ENCODE data around the gene ATF6B.
"Not testable (repeated sequence)": the region's sequence is repeated elsewhere in the genome, so short reads cannot be mapped to it uniquely, and the experiment has no call there.

Gene ATF6B

DNA sequence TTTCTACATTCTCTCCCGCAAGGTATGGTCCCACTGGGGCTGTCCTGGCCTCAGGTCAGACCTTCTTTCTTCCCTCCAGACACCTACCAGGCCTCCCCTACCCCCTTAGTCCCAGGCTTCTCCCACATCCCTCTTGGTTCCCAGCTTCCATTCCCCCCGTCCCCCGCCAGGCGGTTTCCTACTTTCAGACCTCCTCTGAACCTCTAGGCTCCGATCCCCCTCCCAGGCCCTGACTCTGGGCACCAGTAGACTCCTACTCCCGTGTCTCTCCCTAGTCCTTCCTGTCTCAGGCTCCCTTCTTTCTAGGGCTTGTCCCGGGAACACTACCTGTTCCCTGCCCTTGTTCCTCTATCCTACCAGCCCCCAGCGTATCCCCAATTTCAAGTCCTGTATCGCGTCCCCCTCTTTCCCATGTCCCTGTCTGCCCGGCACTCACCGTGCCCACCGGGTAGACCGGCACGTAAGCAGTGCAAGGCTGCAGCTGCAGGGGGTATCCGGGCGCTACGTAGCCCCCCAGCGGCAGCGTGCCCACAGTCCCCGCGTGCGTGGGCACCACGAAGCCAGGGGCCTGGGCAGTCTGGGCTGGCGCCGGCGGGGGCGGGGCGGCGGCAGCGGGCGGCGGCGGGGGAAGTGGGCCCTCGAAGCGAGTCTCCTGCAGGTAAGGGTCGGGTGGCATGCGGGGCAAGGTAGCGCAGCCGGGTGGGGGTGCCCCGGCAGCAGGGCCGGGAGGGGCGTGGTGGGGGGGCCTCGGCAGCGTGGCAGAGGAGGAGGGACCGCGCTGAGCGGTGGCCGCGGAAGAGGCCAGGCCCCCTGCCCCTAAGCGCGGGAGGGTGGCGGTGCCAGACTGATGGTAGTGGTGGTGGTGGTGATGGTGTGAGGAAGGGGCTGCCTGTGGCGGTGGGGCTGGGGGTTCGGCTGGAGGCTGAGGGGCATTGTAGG lies 22.2 kb upstream of the ATF6B start:
- TF ChIP-seq, protein P1, sequence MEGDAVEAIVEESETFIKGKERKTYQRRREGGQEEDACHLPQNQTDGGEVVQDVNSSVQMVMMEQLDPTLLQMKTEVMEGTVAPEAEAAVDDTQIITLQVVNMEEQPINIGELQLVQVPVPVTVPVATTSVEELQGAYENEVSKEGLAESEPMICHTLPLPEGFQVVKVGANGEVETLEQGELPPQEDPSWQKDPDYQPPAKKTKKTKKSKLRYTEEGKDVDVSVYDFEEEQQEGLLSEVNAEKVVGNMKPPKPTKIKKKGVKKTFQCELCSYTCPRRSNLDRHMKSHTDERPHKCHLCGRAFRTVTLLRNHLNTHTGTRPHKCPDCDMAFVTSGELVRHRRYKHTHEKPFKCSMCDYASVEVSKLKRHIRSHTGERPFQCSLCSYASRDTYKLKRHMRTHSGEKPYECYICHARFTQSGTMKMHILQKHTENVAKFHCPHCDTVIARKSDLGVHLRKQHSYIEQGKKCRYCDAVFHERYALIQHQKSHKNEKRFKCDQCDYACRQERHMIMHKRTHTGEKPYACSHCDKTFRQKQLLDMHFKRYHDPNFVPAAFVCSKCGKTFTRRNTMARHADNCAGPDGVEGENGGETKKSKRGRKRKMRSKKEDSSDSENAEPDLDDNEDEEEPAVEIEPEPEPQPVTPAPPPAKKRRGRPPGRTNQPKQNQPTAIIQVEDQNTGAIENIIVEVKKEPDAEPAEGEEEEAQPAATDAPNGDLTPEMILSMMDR (IDR thresholded peaks at IDR 0.05; ENCODE audit: insufficient read depth, low read depth, low read length, missing control alignments) = no peak
- no peak overlapping the region for H3K4me3 ChIP-seq (ENCODE audit: low read length)
- DNase-seq (ENCODE audit: low read depth) = no peak

DNA sequence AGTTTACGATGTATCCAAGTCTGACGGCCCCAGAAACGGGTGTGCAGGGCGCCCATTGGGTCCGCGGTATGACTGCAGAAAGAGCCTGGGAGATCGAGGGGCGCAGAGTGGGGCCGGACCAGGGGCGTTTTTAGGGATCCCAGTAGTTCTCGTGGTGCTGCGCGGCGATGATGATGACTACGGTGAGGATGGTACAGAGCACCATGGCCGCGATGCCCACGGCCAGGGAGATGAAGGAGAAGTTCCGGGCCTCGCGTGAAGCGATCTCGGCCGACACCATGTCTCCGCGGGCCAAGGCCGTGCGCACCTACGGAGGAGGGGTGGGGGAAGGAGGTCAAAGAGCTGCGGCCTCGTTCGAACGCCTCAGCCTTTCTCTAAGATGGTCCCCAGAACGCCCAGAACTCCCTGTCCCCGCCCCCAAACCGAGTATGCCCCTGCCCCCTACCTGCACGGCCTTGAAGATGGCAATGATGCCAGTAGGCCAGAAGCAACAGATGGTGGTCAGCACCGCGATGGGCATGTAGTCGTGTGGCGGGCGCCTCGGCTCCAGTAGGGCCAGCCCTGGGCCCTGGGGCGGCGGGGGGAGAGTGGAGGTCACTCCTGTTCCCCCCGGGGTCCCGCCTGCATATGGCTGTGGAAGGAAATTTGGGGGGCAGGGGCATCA lies 21.2 kb upstream of the ATF6B start:
- DNase-seq (ENCODE audit: low read depth) = no peak
- peak overlapping the region; percentile 82 for H3K4me3 ChIP-seq (ENCODE audit: low read length)
- TF ChIP-seq, protein P1 (IDR thresholded peaks at IDR 0.05; ENCODE audit: insufficient read depth, low read depth, low read length, missing control alignments) = no peak

DNA sequence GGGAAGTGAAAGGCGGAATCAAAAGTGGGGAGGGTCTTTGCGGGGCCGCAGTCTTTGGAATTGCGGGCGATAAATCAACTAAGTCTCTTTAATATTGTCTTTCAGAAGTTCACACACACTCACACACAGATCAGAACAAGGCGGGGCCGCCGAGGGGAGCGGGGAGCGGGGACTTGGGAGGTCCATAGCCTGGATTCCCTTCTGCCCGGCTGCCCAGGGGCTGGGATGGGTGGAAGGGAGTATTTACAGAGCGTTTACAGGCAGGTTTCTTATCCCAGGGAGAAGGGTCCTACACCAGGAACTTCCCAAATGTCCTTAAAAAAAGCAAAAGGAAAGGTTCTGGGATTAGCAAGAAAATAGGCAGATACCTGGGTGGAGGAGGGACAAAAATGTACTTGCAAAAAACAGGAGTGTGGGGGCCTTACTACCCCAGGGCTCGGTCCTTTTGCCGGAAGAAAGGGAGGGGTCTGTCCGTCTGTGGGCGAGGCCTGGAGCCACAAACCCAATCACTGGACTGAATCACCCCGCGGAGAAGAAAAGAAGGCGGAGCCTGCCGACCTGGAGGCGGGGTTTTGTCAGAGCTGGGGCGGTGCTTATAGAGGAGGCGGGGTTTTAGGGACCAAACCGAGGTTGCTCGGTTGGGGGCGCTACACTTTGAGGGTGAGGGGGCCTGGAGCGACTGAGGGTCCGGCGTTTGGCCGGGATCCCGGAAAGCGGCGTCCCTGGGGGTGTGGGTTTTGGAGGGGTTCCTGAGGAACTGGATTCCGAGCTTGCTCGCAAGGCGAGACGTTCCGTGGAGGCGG lies 20.4 kb upstream of the ATF6B start:
- peak overlapping the region; percentile 82 for H3K4me3 ChIP-seq (ENCODE audit: low read length)
- TF ChIP-seq, protein P1 (IDR thresholded peaks at IDR 0.05; ENCODE audit: insufficient read depth, low read depth, low read length, missing control alignments) = peak; percentile 55
- peak; percentile 89 for DNase-seq (ENCODE audit: low read depth)

DNA sequence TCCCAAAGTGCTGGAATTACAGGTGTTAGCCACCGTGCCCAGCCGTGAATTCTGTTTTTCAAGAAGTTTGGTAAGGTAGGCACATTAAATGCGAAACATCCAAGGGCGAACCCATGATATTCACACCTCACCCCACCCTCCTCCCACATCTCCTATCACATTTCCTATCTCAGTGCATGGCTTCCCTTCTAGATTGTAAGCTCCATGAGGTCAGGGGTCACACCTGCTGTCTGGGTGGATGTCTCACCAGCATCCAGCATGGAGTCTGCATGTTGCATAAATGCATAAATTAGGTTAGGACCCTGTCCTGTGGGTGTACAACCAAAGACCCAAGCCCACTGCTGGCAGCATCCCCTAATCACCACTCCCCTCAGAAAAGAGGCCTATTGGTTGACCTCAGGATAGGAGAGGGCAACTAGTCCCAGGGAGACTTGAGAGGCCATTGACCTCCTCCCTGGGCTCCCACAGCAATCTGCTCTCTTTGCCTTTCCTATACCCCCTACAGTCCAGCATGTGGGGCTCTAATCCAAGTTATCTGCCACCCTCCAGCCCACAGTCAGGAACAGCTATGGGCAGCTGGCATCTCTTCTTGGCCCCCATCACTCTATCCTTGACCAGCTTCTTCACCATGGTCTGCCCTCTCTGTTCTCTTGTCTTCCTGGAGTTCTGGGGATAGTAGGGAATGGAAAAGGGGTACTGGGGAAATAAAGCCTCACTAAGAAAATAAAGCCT lies 19.5 kb upstream of the ATF6B start:
- DNase-seq (ENCODE audit: low read depth) = no peak
- peak overlapping the region; percentile 82 for H3K4me3 ChIP-seq (ENCODE audit: low read length)
- TF ChIP-seq, protein P1 (IDR thresholded peaks at IDR 0.05; ENCODE audit: insufficient read depth, low read depth, low read length, missing control alignments) = no peak

DNA sequence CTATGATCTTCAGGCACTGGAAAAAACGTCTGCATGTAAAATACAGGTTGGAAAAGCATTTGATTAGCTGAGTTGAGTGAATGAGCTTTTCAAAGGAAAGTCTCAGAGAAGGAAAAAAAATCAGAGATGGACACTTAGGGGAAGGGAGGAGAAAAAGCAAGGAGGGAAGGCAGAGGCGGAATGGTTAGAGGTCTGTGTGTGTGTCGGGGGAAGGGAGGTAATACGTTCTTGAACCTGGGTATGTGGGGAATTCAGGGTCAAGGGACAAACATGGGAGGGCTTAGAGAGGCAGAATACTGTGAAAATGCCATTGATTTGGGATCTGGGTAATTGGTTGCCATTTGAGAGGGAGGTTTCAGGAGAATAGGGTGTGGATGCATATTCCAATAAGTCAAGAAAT lies 18.6 kb upstream of the ATF6B start:
- no peak overlapping the region for H3K4me3 ChIP-seq (ENCODE audit: low read length)
- TF ChIP-seq, protein P1 (IDR thresholded peaks at IDR 0.05; ENCODE audit: insufficient read depth, low read depth, low read length, missing control alignments) = no peak
- no peak for DNase-seq (ENCODE audit: low read depth)

DNA sequence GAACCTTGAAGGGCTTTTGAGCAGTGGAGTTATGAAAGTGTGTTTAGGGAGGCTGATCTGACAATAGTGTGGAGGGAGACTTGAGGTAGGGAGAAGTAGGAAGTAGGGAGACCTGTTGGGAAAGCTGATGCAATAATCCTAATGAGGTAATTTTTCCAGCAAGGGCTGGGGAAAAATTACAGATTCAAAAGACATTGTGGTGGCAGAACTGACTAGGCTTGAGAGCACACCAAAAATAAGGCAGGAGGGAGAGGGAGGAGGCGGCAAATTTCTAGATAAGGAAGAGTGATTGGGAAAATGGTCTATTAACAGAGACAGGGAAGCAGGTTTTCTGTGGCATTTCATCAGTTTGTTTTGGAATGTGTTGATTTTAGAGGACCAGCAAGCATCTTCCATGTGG lies 18.2 kb upstream of the ATF6B start:
- no peak overlapping the region for H3K4me3 ChIP-seq (ENCODE audit: low read length)
- TF ChIP-seq, protein P1 (IDR thresholded peaks at IDR 0.05; ENCODE audit: insufficient read depth, low read depth, low read length, missing control alignments) = no peak
- DNase-seq (ENCODE audit: low read depth) = peak; percentile 41

DNA sequence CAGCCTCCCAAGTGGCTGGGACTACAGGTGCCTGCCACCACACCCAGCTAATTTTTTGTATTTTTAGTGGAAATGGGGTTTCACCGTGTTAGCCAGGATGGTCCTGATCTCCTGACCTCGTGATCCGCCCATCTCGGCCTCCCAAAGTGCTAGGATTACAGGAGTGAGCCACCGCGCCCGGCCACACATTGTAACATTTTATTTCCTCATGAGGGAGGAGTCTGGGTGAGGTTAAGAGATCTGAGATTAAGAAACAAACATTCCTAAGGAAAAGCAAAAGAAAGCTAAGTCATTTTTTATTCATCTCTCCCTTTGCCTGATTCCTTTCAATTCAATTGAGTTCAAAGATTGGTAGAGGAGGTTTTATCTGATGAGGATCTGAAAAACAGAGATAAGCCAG lies 16.2 kb upstream of the ATF6B start:
- not testable (repeated sequence) for DNase-seq (ENCODE audit: low read depth)

More for the DNA sequence above, 16.2 kb upstream of the ATF6B start:
- H3K4me3 ChIP-seq (ENCODE audit: low read length) = not testable (repeated sequence)

All from epithelial cell of esophagus (primary cell).